ENCODE measurements around the gene NFE2L3.

The NFE2L3 gene

GRCh38 chr7:26200038-26200443, 48.0 kb downstream of the NFE2L3 start:
- POLR2A ChIA-PET (ENCODE audit: low non-redundant PET) = interaction anchor here (0.6 to 1.2 kb wide), 5 partner anchors 14 to 530 kb away, joined by 3 to 4 read pairs (median 3); no protein-coding TSS in a partner anchor
- DNase-seq (ENCODE audit: low spot score) = peak; percentile 45
- CTCF ChIA-PET = interaction anchor here (0.8 kb wide), 1 partner anchor 165 kb away, joined by 3 read pairs; no protein-coding TSS in a partner anchor
- TF ChIP-seq CTCF (conservative IDR thresholded peaks at IDR 0.05; ENCODE audit: low read depth) = no peak
- peak overlapping the region; percentile 100 for H3K27ac ChIP-seq

- TF ChIP-seq CTCF (conservative IDR thresholded peaks at IDR 0.05; ENCODE audit: low read depth) = no peak
- peak within 1 kb of the TSS; percentile 100 for H3K27ac ChIP-seq
- CTCF ChIA-PET = interaction anchor here (0.8 kb wide), 1 partner anchor 164 kb away, joined by 3 read pairs; no protein-coding TSS in a partner anchor
- POLR2A ChIA-PET (ENCODE audit: low non-redundant PET) = interaction anchor here (0.6 to 1.2 kb wide), 5 partner anchors 14 to 531 kb away, joined by 3 to 4 read pairs (median 3); no protein-coding TSS in a partner anchor
- peak; percentile 92 for DNase-seq (ENCODE audit: low spot score)
Measured at GRCh38 chr7:26200444-26201246, 48.6 kb downstream of the NFE2L3 start, which contains the start of gene HNRNPA2B1. TSS of gene HNRNPA2B1 (minus strand) at chr7:26200746. CDS start at chr7:26200577, 169 bp downstream.

GRCh38 chr7:26201247-26202018, 49.4 kb downstream of the NFE2L3 start, which contains the start of gene CBX3:
TSS of gene CBX3 (plus strand) at chr7:26201745. CDS start at chr7:26202999, 1,254 bp downstream.
- peak within 1 kb of the TSS; percentile 100 for H3K27ac ChIP-seq
- no peak for TF ChIP-seq CTCF (conservative IDR thresholded peaks at IDR 0.05; ENCODE audit: low read depth)
- CTCF ChIA-PET = interaction anchor here (0.5 kb wide), 1 partner anchor 1429 kb away, joined by 6 read pairs; no protein-coding TSS in a partner anchor
- POLR2A ChIA-PET (ENCODE audit: low non-redundant PET) = no interaction called here
- peak; percentile 90 for DNase-seq (ENCODE audit: low spot score)

GRCh38 chr7:26202019-26202990, 50.3 kb downstream of the NFE2L3 start:
- DNase-seq (ENCODE audit: low spot score) = no peak
- peak overlapping the region; percentile 100 for H3K27ac ChIP-seq
- no peak for TF ChIP-seq CTCF (conservative IDR thresholded peaks at IDR 0.05; ENCODE audit: low read depth)
- POLR2A ChIA-PET (ENCODE audit: low non-redundant PET) = no interaction called here
- CTCF ChIA-PET = interaction anchor here (0.5 kb wide), 1 partner anchor 1428 kb away, joined by 6 read pairs; no protein-coding TSS in a partner anchor

GRCh38 chr7:26203016-26203415, 51.0 kb downstream of the NFE2L3 start:
- ChIA-PET CTCF (no interaction called here), POLR2A (ENCODE audit: low non-redundant PET) (no interaction called here)
- no peak for TF ChIP-seq CTCF (conservative IDR thresholded peaks at IDR 0.05; ENCODE audit: low read depth)
- no peak for DNase-seq (ENCODE audit: low spot score)
- no peak overlapping the region for H3K27ac ChIP-seq

Data from RWPE1 (cell line).